Stromal cell of bone marrow (primary cell): ENCODE results near the gene COPS9.

ENCODE experiments used
- DNase-seq: peaks from one replicate; pipeline ENCODE4 v3.0.0-alpha.2; 2012; ENCODE audit warnings: low read depth

The COPS9 gene

DNA sequence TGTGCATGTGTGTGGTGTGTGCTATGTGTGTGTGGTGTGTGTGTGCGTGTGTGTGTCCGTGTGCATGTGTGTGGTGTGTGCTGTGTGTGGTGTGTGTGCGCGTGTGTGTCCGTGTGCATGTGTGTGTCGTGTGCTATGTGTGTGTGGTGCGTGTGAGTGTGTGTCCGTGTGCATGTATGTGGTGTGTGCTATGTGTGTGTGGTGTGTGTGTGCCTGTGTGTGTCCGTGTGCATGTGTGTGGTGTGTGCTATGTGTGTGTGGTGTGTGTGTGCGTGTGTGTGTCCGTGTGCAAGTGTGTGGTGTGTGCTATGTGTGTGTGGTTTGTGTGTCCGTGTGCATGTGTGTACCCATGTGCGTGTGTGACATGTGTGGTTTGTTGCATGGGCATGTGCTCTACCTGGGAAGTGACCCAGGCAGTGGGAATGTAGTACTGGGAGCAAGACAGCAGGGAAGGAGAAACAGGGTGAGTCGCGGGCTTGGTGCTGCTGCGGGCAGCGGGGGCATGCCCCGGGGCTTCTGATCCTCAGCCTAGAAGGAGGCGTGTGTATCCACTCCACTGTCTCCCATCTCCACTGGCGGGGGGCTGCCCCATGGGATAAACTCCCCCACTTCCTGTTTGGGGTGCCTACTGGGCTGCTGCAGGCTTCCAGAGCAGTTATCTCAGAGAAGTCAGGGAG lies 11.9 kb upstream of the COPS9 start:
- DNase-seq: no peak

DNA sequence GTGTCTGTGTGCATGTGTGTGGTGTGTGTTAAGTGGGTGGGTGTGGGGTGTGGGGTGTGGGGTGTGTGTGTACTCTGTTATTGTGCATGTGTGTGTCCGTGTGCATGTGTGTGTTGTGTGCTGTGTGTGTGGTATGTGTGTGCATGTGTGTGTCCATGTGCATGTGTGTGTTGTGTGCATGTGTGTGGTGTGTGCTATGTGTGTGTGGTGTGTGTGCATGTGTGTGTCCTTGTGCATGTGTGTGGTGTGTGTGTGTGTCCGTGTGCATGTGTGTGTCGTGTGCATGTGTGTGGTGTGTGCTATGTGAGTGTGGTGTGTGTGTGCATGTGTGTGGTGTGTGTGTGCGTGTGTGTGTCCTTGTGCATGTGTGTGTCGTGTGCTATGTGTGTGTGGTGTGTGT lies 11.3 kb upstream of the COPS9 start:
- no peak for DNase-seq

DNA sequence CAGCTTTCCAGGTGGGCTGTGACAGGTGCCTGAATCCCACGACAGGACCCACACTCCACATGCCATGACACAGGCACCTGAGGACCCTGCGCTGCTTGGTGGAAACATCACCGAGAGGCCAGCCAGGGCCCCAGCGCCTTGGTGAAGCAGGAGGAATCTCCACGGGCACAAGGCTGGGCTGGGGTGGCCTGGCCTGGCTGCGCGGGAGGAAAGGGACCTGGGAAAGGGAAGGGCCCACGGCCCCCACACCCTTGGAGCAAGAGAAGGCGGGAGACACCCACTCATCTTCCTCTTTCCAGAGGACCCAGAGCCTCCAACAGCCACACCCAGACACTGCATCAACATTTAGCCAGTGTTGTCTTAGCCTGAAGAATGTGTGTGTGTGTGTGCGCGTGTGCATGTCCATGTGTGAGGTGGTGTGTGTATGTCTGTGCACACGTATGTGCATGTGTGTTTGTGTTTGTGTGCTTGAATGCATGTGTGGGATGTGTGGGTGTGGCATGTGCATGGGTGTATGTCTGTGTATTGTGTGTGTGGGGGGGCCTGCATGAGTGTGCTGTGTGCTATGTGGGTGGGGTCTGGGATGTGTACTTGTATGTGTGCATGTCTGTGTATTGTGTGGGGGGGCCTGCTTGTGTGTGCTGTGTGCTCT lies 10.6 kb upstream of the COPS9 start:
- no peak for DNase-seq

DNA sequence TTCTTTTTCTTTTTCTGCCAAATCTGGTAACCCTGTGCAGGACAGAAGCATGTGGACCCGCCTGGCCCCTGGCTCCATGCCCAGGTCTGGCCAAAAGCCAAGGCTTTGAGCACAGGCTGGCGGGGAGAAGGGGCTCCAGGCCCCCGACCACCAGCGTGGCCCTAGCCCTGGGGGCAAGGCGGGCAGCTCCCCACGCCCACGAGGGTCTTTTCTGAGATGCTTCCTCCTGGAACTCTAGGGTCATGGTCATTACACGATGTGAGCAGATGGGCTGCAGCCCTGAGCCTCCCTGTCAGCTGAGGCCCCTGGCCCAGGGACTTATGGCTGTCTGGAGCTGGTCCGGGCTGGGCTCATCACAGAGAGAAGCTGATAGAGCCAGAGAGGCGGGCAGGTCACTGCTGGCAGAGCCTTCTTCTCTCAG lies 10.0 kb upstream of the COPS9 start:
- no peak for DNase-seq

DNA sequence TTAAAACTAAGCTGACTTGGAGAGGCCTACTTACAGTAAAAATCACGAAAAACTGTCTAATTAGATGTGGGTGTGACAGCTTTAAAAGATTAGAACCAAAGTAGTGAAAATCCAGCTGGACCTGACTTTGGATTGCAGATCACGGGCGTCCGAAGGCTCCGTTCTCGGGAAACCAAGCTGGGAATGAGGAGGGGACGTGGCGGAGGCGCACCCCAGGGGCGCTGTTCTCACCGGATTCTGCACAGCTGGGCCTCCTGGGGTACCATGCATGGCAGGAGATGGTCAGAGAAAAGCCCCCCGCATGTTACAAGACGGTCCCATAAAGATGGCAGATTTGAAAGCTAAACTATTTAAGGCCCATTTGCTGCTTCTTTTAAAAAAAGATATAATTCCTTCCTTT lies 9.4 kb upstream of the COPS9 start:
- no peak for DNase-seq

DNA sequence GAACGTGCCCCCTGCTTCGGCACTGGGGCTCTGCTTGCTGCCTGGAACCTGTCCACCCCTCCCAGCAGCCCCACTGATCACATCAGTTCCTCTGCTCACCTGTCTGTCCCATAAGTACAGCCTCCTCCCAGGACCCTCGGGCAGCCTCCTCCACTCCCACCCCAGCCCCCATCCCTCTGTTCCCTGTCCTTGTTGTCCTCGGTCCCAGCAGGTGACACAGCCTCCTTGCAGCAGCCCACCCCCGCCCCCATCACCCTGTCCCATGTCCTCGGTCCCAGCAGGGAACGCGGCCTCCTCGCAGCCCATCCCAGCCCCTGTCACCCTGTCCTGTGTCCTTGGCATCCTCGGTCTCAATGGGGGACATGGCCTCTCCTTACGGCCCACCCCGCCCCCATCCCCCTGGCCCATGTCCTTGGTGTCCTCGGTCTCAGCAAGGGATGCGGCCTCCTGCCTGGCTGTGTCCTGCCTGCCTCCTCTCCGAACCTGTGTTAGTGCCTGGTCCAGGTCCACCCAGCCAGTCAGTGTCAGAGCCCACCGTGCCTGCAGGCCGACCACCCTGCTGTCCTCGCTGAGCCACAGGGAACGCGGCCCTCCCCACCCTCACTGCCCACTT lies 8.7 kb upstream of the COPS9 start:
- no peak for DNase-seq

DNA sequence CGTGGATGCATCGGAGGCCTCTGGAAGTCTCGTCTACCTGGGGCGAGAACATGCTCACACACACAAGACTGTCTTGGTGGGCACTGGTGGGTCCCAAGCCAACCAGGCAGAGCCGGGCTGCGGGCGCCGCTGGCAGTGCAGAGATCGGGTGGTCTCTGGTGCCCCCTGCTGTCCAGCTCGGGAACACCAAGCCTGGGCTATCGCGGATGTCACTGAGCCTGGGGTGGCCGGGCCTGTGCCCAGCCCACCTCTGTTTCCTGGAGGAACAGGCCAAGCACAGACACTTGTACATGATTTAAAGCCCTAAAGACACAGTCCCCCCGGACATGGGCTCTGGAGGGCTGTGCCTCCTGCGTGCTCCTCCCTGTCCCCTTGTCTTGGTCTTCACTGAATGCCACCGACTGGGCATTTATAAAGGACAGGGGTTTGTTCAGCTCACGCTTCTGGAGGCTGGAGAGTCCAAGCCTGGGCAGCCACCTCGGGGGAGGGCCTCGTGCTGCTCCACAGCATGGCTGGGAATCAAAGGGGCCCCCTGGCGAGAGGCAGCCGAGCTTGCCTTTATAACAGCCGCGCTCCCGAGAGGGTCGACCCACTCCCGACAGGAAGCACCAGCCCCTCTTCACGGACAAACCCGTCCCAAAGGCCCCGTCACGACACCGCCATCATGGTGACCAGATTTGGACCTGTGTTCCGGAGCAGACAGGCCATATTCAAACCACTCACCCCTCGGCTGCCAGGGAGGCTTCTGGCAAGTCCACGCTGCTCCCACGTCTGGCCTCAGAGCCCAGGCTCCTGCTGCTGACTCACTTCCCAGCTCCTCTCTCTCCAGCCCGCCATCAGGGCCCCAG lies 7.9 kb upstream of the COPS9 start:
- DNase-seq: peak; percentile 15

DNA sequence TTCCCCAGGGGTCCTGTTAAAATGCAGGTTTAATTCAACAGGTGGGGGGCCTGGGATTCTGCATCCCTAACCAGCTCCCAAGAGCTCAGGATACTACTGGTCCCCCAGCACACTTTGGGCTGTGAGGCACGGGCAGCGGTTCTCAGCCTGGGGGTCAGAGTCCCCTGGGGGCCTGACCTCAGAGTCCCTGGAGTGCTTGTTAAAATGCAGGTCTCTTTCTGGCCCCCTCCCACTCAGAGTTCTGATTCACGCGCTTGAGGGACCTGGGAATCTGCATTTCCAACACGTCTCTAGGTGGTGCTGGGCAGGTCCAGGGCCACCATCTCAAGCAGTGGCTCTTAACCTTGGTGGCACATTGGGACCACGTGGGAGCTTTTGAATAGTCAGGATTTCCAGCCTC lies 7.2 kb upstream of the COPS9 start:
- DNase-seq: no peak

DNA sequence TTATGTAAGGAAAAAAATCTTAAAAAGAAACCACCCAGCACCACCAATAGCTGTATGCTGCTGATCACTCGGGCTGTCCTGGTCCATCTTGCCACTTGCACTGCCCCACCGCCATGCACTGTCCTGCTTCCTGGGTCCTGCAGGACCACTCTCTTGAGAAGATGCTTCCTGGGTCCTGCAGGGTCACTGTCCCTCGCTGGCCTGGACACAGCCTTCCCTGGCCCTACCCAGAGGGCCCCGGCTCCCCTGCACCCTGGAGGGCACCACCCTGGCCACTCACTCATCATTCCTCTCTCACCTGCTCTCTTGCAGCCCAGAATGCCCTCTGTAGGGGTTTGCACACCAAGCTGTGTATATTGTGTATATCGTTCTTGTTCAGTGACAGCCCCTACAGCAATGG lies 6.8 kb upstream of the COPS9 start:
- DNase-seq: no peak

DNA sequence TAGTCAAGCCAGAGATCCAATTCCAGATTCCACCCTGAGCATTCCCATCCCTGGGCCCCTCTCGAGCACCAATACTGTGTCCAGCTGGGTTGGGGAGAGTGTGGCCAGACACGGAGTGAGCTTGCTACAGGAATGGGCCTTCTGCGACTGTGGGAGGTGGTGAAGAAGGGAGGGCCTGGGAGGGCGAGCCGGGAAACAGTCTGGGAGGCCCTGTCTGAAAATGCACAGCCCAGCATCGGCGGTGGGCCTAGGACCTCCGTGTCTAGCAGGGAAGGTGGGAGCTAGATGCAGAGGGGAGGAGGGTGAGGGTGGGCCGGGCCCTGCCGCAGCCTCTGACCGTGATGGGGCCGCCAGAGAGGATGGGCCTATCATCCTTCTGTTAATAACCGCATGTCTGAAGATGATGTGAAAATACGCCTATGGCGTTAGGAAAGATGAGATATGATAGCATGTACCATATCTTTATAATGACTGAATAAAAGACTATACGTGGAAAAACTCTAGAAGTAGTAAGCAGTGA lies 6.2 kb upstream of the COPS9 start:
- DNase-seq: no peak

DNA sequence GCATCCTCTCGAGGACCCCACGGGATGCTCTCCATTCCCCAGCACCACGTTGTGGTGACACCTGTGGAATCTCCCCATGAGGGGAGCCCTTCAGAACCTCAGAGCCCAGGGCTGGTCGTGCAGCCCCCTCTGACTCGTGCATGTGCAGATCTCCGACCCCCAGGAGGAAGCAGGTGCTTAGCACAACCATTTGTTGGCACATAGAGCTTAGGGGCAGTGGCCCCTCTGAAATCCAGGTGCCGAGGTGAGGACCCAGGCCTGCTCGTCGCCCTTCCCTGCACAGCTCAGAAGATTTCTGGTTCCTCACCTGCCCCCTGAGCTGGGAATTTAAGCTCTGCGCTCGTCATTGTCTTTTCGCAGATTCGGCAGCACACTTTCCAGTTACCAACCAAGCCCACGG lies 5.6 kb upstream of the COPS9 start:
- no peak for DNase-seq

DNA sequence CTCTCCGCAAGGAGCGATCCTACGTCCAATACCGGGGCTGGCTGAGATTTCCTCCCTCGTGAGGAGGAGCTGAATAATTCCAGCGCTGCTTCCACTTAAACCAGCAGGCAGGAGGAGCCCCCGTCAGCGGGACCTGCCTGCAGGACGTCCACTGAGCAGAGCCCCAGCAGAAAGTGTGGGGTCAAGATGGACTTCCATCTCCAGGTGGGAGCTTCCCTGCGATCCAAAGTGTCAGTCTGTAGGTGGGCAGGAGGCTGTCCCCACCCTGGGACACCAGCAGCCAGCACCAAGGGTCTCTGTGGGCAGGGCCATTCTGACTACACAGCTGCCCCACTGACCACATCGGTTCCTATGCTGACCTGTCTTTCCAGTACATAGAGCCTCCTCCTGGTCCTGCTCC lies 4.8 kb upstream of the COPS9 start:
- DNase-seq: no peak

DNA sequence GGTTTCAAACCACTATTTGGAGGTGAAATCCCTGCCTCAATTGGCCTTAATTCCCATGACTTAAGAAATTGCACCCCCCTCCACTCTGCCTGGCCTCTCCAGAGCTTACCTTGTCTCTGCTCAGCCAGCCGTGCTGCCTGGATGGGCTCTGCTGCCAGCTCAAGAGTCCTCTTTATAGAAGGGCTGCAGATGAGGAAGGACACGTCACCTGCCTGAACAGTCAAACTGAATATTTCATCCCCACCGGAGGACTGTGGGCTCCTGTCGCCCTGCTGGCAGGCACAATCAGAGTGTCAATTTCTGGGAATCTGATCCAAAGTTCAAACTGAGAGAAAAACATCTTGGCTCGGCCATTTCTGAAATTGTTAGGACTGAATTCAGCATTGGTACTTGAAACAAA lies 4.4 kb upstream of the COPS9 start, which contains the start of gene OTOS:
OTOS (minus strand) TSS at position 148 of the 400 bp plus-strand sequence. CDS start 332 bp downstream, outside the sequence.
- no peak for DNase-seq

DNA sequence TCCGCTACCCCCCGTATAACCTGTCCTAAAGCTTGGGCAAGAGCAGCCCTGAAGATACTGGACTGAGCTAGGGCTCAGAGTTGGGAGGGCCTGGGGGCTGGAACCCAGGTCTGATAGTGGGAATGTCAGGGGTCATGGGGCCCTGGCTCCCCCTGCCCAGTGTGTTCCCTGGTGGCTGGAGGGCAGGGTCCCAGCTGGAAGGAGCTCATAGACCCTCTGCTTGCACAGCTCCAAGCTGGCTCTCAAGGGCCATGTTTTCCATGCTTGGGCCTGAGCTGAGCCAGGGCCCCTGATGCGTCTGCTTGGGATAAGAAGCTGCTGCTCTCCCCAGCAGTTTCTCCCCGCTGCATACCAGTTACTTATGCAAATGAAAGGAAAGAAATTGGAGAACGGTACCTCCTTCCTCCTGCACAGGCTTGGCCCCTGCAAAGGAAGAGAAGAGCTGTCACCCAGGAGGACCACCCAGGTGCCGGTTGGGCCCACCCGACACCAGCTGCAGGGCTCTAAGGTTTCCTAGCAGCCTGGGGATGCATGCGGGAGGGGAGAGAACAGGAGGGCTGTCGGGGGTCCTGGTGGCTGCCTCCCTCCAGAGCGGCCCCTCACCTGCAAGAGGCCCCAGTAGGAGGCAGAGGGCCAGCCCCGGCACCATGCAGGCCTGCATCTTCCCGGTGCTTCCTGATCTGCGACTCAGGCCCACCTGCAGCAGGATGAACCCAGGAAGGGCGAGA lies 3.7 kb upstream of the COPS9 start:
- DNase-seq: no peak

DNA sequence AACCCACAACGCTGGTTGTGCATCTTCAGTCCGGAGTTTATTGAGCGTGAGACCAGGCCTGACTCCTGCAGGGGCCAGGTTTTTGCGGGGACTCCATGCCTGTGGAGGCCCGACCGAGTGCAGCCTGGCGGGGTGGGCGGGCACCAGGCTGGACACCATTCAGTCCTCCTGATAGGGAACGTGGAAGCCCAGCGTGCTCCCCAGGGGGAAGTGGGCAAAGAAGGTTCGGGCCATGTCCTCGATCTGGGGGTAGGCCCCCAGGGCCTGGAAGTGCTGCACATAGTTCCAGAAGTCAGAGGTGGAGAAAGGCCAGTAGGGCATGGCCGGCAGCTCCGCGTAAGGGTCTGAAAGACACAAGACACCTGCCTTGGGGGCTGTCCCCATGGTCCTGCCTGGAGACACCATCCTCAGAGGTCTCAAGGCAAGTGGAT lies 2.9 kb upstream of the COPS9 start:
- no peak for DNase-seq

DNA sequence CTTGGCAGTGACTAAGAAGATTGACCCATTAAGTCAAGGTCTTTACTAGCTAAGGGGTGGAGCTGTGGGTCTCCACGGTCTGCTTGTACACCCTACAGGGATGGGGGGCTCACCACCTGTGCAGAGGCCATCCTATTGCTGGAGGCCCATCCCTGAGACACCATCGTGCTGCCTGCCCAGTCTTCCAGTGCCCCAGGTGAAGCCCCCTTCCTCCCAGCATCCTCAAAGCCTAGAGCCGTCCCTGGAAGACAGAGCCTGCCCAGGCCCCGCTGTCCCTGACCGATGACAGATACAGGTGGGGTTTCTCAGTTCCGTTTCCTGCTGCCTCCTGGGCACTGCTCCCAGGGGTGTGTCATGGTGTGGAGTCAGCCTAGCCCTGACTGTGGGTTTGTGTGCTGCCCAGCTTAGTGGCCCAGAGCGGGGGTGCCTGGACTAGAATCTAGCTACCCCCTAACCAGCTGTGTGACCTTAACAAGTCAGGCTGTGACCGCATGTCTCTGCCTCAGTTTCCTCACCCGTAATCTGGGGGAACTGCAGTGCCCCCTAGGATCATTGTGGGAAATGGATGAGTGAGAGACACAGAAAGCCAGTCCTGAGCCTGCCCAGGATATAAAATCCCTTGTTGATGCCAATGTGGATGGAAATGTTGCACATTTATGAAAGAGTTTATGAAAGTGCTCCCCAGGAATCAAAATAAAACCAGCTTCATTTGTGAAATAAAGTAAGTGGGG lies 2.3 kb upstream of the COPS9 start:
- DNase-seq: no peak

DNA sequence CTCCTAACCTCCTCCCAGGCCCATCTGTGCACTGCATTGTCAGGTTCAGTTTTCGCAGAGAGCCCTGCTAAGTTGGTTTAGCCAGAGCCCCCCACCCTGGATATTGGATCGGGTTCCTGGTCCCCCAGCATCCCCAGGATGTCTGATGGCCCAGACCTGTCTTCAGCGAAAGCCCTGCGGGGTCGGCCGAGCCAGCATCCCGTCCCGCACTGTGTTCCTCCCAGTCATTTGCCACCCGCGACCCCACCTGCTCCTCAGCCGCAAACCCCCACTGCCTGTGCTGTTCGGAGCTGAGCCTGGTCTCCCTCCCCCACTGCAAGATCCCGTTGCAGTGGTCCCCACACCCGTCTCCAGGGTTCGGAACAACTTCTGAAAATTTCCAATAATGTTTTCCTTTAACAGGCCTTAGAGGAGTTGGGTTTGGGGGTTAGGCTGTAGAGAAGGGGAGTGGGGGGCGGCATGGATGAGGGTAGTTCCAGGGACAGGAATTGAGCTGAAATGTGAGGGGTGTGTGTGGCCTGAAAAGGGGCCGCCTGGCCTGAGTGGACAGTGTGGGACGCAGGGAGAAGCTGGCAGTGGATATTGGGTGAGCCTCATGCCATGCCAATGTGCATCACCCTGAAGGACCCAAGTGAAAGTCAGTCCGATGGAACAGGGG lies 1.6 kb upstream of the COPS9 start:
- DNase-seq: no peak

DNA sequence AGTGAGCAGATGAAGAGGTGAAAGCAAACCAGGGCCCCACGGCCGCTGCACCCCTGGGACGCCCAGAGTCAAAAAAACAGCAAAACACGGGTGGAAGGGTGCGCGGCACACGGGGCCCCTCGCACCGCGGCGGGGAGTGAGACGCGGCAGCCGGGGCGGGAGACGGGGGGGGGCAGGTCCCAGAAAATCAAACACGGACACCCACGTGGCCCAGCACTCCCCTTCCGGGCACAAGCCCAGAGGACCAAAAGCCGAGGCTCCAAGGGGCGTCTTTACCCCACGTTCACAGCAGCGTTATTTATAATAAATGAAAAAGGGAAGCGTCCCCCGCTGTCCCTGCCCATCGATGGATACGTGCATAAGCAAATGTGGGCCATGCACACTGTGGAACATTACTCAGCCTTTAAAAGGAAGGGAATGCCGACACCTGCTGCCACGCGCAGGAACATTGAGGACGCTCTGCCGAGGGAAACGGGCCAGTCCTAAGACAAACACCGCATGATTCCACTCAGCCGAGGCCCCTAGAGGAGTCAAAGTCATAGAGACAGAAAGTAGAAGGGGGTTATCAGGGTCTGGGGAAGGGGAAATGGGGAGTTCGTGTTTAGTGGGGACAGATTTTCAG lies 677 bp upstream of the COPS9 start:
- no peak for DNase-seq

DNA sequence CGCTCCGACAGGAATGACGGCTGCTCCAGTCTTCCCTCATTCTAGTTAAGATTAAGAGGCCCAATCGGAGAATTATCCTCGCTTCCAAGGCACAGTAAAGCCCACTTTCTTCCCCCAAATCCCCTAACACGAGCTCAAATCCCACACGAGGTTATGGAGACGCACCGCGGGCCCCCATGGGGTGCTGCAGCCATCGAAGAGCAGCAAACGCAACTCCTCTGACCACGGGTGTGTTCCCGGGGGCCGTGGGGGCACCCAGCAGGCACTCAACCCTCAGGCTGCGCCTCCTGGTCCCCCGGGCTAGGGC lies 446 bp downstream of the COPS9 start:
- no peak for DNase-seq

DNA sequence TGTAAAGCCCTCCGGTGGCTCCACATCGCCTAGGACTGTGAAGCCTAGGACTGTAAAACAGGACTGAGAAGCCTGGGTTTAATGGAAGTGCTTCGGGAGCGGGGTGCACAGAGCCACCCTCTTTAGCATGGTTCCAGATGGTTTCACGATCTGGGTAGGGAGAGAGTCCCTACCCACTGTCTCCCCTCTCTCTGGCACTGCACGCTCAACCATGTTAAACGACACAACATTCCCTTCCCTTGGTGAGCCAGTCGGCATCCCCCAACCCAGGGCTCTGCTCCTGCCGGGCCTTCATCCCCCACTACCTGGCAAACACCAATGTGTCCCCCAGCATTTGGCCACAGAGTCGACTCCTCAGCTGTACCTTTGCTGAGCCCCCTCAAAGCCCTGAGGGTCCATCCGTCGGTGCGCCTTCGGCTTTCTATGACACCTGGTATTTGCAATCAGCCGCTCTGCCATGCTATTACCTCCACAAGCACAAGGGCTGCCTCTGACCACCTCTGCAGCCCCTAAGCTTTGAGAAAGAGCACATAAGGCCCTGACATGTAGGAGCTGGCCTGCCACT lies 1.1 kb downstream of the COPS9 start:
- DNase-seq: no peak
